ENCODE results near the gene GATAD2A. TPM values are rescaled to one million over a fixed set of nuclear protein-coding genes. Genes with fewer than 3 reads are reported as not detected.

GATAD2A gene
- total and polyA plus RNA-seq, 10 of the 15 experiments (the other 5 are each of a cell fraction or from before 2014, with no cell fraction given), result 2.6 to 173 (median 32.0) TPM

DNA sequence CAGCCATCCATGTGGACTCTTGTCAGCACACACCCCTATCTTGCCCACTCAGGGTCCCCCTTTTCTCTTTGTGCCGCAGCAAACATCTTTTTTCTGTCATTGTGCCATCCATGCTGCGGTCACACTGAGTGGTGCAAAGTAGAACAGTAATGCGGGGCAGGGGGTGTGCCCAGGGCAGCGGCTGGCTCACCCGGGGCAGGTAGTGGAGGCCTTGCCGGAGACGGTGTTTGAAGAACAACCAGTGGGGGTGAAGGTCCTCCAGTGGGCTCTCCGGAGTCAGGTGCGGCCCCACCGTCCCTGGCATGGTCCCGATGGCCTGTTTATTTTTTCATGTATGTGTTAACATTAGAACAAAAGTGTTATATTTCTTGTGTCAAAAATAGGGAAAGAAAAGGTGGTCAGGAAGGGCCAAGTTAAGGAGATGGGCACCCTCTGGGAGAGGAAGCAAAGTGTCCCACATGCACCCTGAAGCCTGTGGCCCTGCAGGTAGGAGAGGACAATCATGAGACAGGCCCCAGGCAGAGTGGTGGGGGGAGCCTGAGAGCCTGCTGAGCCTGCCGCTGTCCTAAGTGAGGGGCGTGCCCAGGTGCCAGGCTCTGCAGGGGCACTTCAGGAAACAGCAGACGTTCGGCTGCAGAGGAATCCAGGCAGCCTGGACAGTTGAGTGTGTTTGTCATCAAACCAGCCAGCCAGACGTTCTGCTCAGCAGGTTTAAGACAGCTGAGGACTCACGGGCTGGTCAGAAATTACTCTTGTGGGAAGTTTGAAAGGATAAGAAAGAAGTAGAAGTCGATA is 97.5 kb downstream of the GATAD2A start:
- WGBS (ENCODE audit: insufficient coverage, insufficient replicate concordance, low lambda C conversion rate, missing lambda C conversion rate), result 90% methylated on average over 18 of the region's 18 CpGs

More for the DNA sequence above, 97.5 kb downstream of the GATAD2A start:
- ATAC-seq, result no peak
- H2AFZ ChIP-seq (ENCODE audit: control insufficient read depth, low read depth, low read length), result no peak overlapping the region
- H3K27ac ChIP-seq (ENCODE audit: control insufficient read depth, insufficient read depth), result no peak overlapping the region
- FAIRE-seq, result no peak
- in situ Hi-C loops (cut with MboI), result no loop called here
- TF ChIP-seq JUNB (IDR thresholded peaks at IDR 0.05) (no peak), RAD21 (IDR thresholded peaks at IDR 0.05; ENCODE audit: insufficient read depth, low read depth, low read length) (no peak), TCF12 (IDR thresholded peaks at IDR 0.05; ENCODE audit: low read depth, low read length) (no peak), BCL11A (IDR thresholded peaks at IDR 0.05; ENCODE audit: low read depth, low read length) (no peak), HCFC1 (IDR thresholded peaks at IDR 0.05; ENCODE audit: low read length) (no peak), SUZ12 (IDR thresholded peaks at IDR 0.05; ENCODE audit: unreplicated experiment) (no peak), MTA3 (IDR thresholded peaks at IDR 0.05; ENCODE audit: borderline replicate concordance, low read length) (no peak), SPI1 (IDR thresholded peaks at IDR 0.05; ENCODE audit: borderline replicate concordance, insufficient read depth, low read depth, low read length) (no peak), IKZF1 (conservative IDR thresholded peaks at IDR 0.05) (no peak), ZSCAN29 (IDR thresholded peaks at IDR 0.05) (no peak), POU2F2 (IDR thresholded peaks at IDR 0.05; ENCODE audit: borderline replicate concordance, low read depth, low read length) (no peak), NFIC (IDR thresholded peaks at IDR 0.05; ENCODE audit: low read depth, low read length) (no peak)
- TF ChIP-seq, protein P1, sequence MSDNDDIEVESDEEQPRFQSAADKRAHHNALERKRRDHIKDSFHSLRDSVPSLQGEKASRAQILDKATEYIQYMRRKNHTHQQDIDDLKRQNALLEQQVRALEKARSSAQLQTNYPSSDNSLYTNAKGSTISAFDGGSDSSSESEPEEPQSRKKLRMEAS (IDR thresholded peaks at IDR 0.05; ENCODE audit: low read depth, low read length), result no peak
- TF ChIP-seq, protein P2, sequence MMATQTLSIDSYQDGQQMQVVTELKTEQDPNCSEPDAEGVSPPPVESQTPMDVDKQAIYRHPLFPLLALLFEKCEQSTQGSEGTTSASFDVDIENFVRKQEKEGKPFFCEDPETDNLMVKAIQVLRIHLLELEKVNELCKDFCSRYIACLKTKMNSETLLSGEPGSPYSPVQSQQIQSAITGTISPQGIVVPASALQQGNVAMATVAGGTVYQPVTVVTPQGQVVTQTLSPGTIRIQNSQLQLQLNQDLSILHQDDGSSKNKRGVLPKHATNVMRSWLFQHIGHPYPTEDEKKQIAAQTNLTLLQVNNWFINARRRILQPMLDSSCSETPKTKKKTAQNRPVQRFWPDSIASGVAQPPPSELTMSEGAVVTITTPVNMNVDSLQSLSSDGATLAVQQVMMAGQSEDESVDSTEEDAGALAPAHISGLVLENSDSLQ (IDR thresholded peaks at IDR 0.05), result no peak
- TF ChIP-seq, protein P3, sequence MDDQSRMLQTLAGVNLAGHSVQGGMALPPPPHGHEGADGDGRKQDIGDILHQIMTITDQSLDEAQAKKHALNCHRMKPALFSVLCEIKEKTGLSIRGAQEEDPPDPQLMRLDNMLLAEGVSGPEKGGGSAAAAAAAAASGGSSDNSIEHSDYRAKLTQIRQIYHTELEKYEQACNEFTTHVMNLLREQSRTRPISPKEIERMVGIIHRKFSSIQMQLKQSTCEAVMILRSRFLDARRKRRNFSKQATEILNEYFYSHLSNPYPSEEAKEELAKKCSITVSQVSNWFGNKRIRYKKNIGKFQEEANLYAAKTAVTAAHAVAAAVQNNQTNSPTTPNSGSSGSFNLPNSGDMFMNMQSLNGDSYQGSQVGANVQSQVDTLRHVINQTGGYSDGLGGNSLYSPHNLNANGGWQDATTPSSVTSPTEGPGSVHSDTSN (IDR thresholded peaks at IDR 0.05; ENCODE audit: insufficient replicate concordance, low read depth, low read length), result no peak
- ChIA-PET SMC1A (ENCODE audit: uncharacterized antibody, unreplicated experiment) (no interaction called here), CTCF (no interaction called here), RAD21 (ENCODE audit: unreplicated experiment) (no interaction called here), POLR2A (interaction anchor here (0.6 kb wide), 1 partner anchor 56 kb away, joined by 3 read pairs; no protein-coding TSS in a partner anchor)
- intact Hi-C loops (cut with micrococcal nuclease; ENCODE audit: unreplicated experiment), result no loop called here
- no peaks in the 10 kb centered on the region for H3K4me1 ChIP-seq (ENCODE audit: control insufficient read depth, insufficient read depth, low read length)
- no peak for DNase-seq (ENCODE audit: low read depth, low spot score)
- H3K9me3 ChIP-seq (replicated peaks; ENCODE audit: control insufficient read depth, insufficient read depth, low read length), result no peaks in the 10 kb centered on the region
- no peaks in the 10 kb centered on the region for H4K20me1 ChIP-seq (ENCODE audit: control insufficient read depth, insufficient read depth)
- H3K79me2 ChIP-seq (ENCODE audit: control insufficient read depth, insufficient read depth, low read length), result no peaks in the 10 kb centered on the region
- H3K9ac ChIP-seq (ENCODE audit: control insufficient read depth, insufficient read depth, low read length), result no peak overlapping the region
- no TSS peak for BruUV-seq (replicated peaks)
- H3K4me3 ChIP-seq, result no peak overlapping the region
- no peaks in the 10 kb centered on the region for H3K27me3 ChIP-seq (replicated peaks in 1 of 2; ENCODE audit: control insufficient read depth in 2 of 2, insufficient read depth in 2 of 2, low read length in 1 of 2)
- H3K4me2 ChIP-seq (ENCODE audit: control insufficient read depth, insufficient read depth), result no peak overlapping the region
- H3K36me3 ChIP-seq (ENCODE audit: control insufficient read depth in 2 of 2, insufficient read depth in 2 of 2, low read length in 1 of 2), result peaks cover 33 to 55% of the 10 kb centered on the region in 2 experiments

Data from GM12878 (cell line).